Peyer's patch (tissue), 4 donors: ENCODE measurements around the gene PSMB8.

ENCODE experiments used
- POLR2A ChIP-seq, 2 donors: fragments of 450-650 bp; IDR thresholded peaks; one replicate each; pipeline ENCODE4 v1.5.1; 2017; ENCODE audit warnings: antibody characterized with exemption in 2 of 2, mild to moderate bottlenecking in 2 of 2, moderate library complexity in 2 of 2
- TF ChIP-seq, protein P1 (sequence below), 6 experiments: fragments of 450-650 bp in 4 of 6; fragments of 200-600 bp in 2 of 6; sonication (generic) in 1 of 6; IDR thresholded peaks; one replicate each; pipeline ENCODE4 v1.5.1; 2017 to 2019; ENCODE audit warnings: antibody characterized with exemption in 6 of 6, mild to moderate bottlenecking in 3 of 6, moderate library complexity in 1 of 6

DNA sequence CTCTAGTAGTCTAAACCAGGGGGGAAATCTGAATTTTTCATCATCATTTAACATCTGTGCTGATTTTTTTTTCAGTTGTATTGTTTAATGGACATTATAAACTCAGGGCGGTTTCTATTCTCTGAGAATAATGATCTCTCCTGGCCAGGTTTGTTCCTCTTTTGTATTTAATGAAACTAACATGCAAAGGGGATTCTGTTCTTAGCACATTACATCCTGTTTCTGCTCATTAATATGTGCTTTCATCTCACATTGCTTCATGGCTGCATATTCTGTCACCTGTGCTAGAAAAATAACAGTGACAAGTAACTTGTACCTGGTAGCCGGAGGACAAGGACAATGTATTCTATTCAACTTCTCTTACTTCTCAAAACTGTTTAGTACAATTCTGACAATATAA is 27.9 kb downstream of the PSMB8 start:
- TF ChIP-seq, protein P1, sequence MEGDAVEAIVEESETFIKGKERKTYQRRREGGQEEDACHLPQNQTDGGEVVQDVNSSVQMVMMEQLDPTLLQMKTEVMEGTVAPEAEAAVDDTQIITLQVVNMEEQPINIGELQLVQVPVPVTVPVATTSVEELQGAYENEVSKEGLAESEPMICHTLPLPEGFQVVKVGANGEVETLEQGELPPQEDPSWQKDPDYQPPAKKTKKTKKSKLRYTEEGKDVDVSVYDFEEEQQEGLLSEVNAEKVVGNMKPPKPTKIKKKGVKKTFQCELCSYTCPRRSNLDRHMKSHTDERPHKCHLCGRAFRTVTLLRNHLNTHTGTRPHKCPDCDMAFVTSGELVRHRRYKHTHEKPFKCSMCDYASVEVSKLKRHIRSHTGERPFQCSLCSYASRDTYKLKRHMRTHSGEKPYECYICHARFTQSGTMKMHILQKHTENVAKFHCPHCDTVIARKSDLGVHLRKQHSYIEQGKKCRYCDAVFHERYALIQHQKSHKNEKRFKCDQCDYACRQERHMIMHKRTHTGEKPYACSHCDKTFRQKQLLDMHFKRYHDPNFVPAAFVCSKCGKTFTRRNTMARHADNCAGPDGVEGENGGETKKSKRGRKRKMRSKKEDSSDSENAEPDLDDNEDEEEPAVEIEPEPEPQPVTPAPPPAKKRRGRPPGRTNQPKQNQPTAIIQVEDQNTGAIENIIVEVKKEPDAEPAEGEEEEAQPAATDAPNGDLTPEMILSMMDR (IDR thresholded peaks at IDR 0.05) = no peak
- TF ChIP-seq POLR2A (IDR thresholded peaks at IDR 0.05) = no peak
